NCI-H1417 (cell line): ENCODE measurements around the gene CABP2.
"Not testable (repeated sequence)": the region's sequence is repeated elsewhere in the genome, so short reads cannot be mapped to it uniquely, and the experiment has no call there.

Experiments used
- DNase-seq, 3 experiments: peaks; one replicate each; lab custom pipeline; 2025; lab: John Stamatoyannopoulos, UW

CABP2 gene

DNA sequence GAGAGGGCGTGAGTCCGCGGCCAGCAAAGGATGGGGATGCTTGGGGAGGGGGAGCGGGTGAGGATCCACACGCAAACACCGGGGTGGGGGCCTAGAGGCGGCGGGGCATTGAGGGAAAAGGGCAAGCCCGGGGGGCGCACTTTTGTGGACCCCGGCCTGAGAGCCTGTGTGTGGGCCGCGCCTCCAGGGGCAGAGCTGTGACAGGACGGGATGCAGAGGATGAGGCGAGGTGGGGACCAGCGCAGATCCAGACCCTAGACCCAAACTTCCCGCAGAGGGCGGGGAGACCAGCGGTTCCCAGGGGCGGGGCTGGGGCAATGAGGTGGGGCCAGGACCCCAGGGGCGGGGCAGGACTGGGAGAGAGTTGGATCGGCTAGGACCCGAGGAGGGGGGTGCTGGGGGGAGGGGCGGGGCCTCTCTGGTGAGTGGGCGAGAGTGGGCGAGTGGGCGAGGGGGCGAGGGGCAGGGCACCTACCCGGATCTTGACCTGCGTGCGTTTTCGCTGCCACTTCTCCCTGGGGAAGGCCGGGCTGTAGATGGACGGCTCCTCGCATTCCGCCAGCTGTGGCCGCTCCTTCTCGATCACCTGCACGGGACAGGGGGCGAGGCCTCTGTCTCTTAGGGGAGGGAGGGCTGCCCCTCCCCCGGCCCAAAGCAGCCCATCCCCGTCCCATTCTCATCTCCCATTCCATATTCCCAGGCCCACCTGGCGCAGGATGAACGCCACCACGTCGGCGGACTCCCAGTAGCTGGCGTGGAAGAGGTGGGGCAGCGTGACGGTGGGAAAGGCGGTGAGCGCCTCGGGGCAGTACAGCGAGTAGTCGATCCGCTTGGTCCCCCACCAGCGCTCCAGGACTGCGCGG is 28.6 kb downstream of the CABP2 start:
- no peak for DNase-seq

DNA sequence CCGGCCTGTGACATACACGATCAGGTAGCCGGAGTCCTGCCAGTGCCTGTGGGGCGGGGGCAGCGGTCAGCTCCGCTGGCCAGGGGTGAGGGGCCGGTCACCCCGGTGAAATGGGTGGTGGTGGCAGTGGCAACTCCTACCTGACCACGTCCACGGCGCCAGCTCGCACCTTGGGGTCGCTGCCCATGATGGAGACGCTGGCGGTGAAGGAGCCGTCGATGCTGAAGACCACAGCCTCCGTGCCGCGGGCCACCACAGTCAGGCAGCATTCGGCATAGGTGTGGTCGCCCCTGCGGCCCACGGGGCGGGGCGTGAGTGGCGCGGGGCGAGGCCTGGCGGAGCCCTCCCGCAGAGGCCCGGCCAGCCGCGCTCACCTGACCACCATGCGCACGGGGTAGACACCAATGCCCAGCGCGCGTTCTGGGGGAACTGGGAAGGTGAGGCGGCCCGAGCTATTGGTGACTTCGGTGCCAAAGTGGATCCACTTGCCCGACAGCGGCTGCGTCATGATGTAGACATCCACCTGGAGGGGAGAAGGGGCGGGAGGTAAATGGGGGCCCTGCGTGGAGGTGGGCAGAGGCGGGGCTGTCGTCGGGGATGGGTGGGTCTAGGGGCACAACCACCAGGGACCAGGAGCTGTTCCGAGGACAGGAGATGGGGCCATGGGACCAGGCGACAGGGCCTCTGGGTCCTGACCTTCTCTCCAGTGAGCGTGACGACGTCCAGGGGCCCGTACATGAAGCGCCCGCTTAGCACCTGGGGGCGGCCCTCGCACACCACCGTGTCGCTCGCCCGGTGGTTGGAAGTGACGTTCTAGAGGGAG is 29.5 kb downstream of the CABP2 start:
- no peak for DNase-seq

- no peak for DNase-seq
Measured at GRCh38 chr11:67492801-67493547, 30.3 kb downstream of the CABP2 start.

DNA sequence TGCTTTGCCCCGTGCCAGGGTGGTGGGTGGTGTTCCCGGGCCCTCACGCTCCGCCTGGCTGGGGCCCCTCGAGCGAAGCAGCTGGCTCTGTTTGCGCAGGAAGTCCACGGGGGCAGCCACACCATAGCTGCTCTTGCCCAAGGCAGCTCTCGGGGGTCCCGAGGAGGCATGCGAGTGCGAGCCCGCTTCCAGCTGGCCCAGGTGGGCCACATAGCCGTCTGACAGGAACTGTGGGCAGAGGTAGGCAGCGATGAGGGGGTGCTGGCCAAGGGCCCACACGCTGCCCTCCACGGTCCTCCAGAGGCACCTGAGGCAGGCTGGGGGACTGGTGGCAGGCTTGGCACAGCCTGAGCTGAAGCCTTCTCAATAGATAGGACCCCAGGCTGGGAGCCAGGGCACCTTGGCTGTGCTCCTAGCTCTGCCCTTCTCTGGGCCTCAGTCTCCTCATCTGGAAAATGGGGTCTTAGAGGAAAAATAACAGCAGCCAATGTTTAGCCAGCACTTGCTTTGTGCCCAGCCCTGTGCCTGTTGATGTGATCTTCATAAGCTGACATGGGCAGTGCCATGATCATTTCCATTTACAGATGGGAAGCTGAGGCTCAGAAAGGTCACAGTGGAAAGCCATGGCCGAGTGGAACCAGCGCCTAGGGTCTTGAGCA is 31.0 kb downstream of the CABP2 start:
- no peak for DNase-seq

DNA sequence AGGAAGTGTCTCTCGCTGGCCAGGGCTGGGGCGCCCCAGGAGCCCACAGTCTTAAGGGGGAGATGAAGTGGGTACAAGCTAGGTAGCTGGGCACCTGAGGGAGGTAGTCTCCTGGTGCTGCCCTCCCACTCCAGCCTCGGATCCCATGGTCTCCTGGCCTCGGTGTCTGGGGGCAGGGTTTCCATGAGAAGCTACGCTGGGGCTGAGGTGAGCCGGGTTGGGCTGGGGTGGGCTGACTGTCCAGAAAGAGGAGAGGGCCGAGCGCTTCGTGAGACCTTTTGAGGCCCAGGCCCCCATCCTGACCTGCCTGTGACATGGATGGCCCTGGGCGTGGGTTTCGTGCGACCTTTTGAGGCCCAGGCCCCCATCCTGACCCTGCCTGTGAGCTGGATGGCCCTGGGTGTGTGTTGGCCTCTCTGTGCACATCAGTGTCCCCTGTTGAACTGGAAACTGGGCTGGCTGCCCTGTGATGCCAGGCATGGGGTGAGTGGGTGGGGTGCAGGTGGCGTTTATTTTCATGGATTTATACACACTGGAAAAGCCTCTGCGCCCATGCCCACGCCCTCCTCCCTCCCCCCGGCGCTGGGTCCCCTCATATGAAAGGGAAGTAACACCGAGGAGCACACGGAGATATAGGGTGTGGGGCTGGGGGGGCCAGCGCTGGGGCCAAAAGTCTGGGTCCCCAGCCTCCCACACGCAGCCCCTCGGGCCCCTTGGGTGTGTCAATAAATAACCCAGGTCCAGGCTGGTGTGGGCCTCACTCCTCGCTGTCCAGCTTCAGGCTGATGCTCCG is 31.8 kb downstream of the CABP2 start:
- no peak for DNase-seq

GRCh38 chr11:67490727-67491065 is 32.5 kb downstream of the CABP2 start:
- no peak for DNase-seq

DNA sequence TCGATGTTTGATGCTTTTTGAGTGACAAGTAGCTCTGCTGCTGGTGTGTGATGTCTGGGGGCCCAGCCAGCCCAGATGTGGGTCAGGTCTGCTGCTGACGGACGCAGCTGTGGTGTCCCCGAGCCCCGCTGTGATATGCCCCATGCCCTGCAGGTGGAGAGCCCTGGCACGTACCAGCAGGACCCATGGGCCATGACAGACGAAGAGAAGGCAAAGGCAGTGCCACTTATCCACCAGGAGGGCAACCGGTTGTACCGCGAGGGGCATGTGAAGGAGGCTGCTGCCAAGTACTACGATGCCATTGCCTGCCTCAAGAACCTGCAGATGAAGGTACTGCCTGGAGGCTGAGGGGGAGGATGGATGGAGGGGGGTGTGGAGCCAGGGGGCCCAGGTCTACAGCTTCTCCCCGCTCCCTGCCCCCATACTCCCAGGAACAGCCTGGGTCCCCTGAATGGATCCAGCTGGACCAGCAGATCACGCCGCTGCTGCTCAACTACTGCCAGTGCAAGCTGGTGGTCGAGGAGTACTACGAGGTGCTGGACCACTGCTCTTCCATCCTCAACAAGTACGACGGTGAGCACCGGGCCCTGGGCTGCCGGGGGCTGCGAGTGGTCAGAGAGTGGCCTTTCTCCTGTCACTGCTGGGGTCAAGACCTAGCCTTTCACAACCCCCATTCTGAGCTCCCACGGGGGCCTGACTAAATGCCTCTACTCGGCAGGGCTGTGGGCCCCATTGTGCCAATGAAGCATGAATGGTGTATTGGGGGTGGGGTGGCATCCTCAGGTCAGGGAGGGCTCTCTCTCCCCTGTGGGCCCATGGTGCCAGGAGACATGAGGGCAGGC is 33.1 kb downstream of the CABP2 start:
- DNase-seq: no peak

- no peak for DNase-seq
Measured at GRCh38 chr11:67489203-67489884, 33.9 kb downstream of the CABP2 start.

DNA sequence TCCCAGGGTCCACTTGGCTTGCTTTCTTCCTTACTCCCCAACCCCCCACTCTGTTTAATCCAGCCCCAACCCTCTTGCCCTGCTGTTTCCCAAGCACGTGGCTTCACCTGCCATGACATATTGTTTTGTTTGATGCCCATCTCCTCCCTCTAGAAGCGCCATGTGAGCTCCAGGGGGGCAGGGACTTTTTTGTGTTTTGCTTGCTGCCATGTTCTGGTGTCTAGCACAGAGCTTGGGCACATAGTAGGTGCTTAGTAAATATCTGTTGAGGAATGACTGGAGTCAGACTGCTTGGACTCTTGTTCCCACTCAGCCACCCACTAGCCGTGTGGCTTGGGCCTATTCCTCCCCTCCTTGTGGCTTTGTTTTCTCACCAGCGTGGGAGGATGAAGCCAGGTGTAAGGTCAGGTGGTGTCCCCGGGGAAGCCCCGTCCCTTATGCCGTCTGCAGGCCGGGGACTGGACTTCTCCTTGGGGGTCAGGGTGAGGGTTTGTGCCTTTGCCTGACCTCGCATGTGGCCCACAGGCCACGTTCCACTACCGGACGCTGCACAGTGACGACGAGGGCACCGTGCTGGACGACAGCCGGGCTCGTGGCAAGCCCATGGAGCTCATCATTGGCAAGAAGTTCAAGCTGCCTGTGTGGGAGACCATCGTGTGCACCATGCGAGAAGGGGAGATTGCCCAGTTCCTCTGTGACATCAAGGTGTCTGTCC is 36.6 kb downstream of the CABP2 start:
- DNase-seq: no peak

GRCh38 chr11:67485873-67486361 is 37.3 kb downstream of the CABP2 start:
- DNase-seq: not testable (repeated sequence)

DNA sequence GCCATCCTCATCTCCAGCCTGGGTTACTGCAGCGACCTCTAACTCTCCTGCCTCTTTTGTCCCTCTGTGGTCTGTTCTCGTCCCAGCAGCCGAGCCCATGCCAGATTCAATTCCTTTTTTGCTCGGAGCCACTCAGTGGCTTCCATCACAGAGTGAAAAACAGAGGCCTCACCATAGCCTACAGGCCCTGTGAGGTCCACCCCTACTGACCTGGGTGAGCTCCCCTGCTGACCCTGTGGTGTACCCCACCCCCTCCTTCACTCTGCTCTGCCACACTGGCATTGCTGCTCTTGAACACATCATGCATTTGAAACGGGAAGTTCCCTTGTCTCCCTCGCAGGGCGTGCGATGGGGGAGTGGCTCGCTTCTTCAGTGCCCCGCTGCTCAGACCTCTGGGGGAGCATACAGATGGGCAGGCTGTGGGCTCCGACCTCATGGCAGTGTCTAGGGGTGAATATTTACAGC is 38.4 kb downstream of the CABP2 start:
- DNase-seq: no peak

GRCh38 chr11:67483831-67484665 is 39.2 kb downstream of the CABP2 start:
- DNase-seq: no peak

- DNase-seq: peak; percentile 98 to 99 (median 99)
Measured at GRCh38 chr11:67482827-67483798, 40.1 kb downstream of the CABP2 start, which contains the start of gene AIP. TSS of gene AIP (plus strand) at chr11:67483026. CDS start at chr11:67483159, 133 bp downstream.

- no peak for DNase-seq
Measured at GRCh38 chr11:67482275-67482826, 40.9 kb downstream of the CABP2 start.

DNA sequence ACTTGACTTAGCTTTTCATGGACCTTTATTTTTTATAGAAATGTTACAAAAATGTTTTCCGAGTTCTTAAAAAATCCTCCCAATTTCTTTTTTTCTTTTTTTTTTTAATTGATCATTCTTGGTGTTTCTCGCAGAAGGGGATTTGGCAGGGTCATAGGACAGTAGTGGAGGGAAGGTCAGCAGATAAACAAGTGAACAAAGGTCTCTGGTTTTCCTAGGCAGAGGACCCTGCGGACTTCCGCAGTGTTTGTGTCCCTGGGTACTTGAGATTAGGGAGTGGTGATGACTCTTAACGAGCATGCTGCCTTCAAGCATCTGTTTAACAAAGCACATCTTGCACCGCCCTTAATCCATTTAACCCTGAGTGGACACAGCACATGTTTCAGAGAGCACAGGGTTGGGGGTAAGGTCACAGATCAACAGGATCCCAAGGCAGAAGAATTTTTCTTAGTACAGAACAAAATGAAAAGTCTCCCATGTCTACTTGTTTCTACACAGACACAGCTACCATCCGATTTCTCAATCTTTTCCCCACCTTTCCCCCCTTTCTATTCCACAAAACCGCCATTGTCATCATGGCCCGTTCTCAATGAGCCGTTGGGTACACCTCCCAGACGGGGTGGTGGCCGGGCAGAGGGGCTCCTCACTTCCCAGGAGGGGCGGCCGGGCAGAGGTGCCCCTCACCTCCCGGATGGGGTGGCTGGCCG is 45.7 kb downstream of the CABP2 start:
- DNase-seq: not testable (repeated sequence)
